Measurements from ENCODE around the gene RNU2-63P. TPM values are rescaled to one million over a fixed set of nuclear protein-coding genes. Genes with fewer than 3 reads are reported as not detected.
"Not testable (repeated sequence)": the region's sequence is repeated elsewhere in the genome, so short reads cannot be mapped to it uniquely, and the experiment has no call there.

Gene RNU2-63P
- total RNA-seq, 1 experiment from 2014 or later: 1,374 TPM

GRCh38 chr2:87972385-87972784 is 44.0 kb downstream of the RNU2-63P start:
- not testable (repeated sequence) for DNase-seq; H3K27me3 ChIP-seq (ENCODE audit: control insufficient read depth, insufficient read depth, low read length); H3K36me3 ChIP-seq (replicated peaks; ENCODE audit: control insufficient read depth, insufficient read depth, low read length); H3K4me3 ChIP-seq (ENCODE audit: insufficient read depth, low read depth, low read length)

Other genes starting within 250 kb of the RNU2-63P start
- 8.5 and 14.4 TPM in 2 replicates for gene RGPD2, start 190.8 kb downstream of the RNU2-63P start, total RNA-seq (2014; rRNA removed; shearing (Covaris generic))
- gene KRCC1, start 39.2 kb upstream of the RNU2-63P start, total RNA-seq (2014; rRNA removed; shearing (Covaris generic)): 13.0 and 16.7 TPM in 2 replicates
- gene SMYD1, start 51.3 kb upstream of the RNU2-63P start, total RNA-seq (2014; rRNA removed; shearing (Covaris generic)): 0.07 and 0.17 TPM in 2 replicates
- gene FABP1, start 111.5 kb upstream of the RNU2-63P start, total RNA-seq (2014; rRNA removed; shearing (Covaris generic)): not detected in 2 replicates
- gene THNSL2, start 153.8 kb upstream of the RNU2-63P start, total RNA-seq (2014; rRNA removed; shearing (Covaris generic)): 9.6 and 12.7 TPM in 2 replicates